Frontal cortex (tissue), 4 donors: ENCODE measurements around the gene CBFA2T2. TPM values are rescaled to one million over a fixed set of nuclear protein-coding genes. Genes with fewer than 3 reads are reported as not detected.
"Not testable (repeated sequence)": the region's sequence is repeated elsewhere in the genome, so short reads cannot be mapped to it uniquely, and the experiment has no call there.

Experiments
- DNase-seq, 2 donors: peaks; one replicate each; pipeline ENCODE4 v3.0.0; 2012; ENCODE audit warnings: low spot score in 2 of 2
- FAIRE-seq: peaks from 2 replicates; lab custom pipeline; 2012; peaks lifted over from hg19 to GRCh38; lab: Jason Lieb, UNC
- total RNA-seq: library from RNA; depleted of rRNA; stranded (reverse); fragments of >200 nt; gene quantifications from one replicate; pipeline ENCODE4 v1.2.3, GENCODE V29; 2014
- donor health status: control.
- donor health status: control.
- donor health status: control.

Gene CBFA2T2
- 24.9 TPM for total RNA-seq

- FAIRE-seq (no peak), DNase-seq (no peak)
Measured at GRCh38 chr20:33490023-33490933, at the start of gene CBFA2T2. CBFA2T2 (plus strand) TSS chr20:33490096; CDS start chr20:33490268, 172 bp downstream.

GRCh38 chr20:33440562-33440961 lies 49.3 kb upstream of the CBFA2T2 start:
- DNase-seq, FAIRE-seq: not testable (repeated sequence)

- DNase-seq: no peak
- FAIRE-seq: no peak
Measured at GRCh38 chr20:33441142-33441955, 48.5 kb upstream of the CBFA2T2 start.

GRCh38 chr20:33442136-33443005 lies 47.5 kb upstream of the CBFA2T2 start:
- FAIRE-seq (no peak), DNase-seq (peak in 1 of 2 donors; percentile 31)

GRCh38 chr20:33443006-33443511 lies 46.8 kb upstream of the CBFA2T2 start:
- FAIRE-seq: no peak

GRCh38 chr20:33443512-33444239 lies 46.2 kb upstream of the CBFA2T2 start, which contains the start of gene SNTA1:
SNTA1 (minus strand) TSS chr20:33443763; CDS start chr20:33443620, 143 bp downstream.
- peak; percentile 89 to 92 for DNase-seq
- no peak for FAIRE-seq

More at GRCh38 chr20:33443006-33443511, 46.8 kb upstream of the CBFA2T2 start:
- DNase-seq: peak in 1 of 2 donors; percentile 53

- FAIRE-seq (no peak), DNase-seq (no peak)
Measured at GRCh38 chr20:33444797-33445560, 44.9 kb upstream of the CBFA2T2 start.

GRCh38 chr20:33445881-33446625 lies 43.8 kb upstream of the CBFA2T2 start:
- DNase-seq (no peak), FAIRE-seq (no peak)

GRCh38 chr20:33450867-33451266 lies 39.0 kb upstream of the CBFA2T2 start:
- no peak for FAIRE-seq
- no peak for DNase-seq

GRCh38 chr20:33456916-33457642 lies 32.8 kb upstream of the CBFA2T2 start:
- FAIRE-seq: not testable (repeated sequence)
- DNase-seq: peak; percentile 53 to 75

GRCh38 chr20:33459599-33459998 lies 30.3 kb upstream of the CBFA2T2 start:
- no peak for FAIRE-seq
- DNase-seq: no peak

- no peak for DNase-seq
- FAIRE-seq: no peak
Measured at GRCh38 chr20:33460711-33461110, 29.2 kb upstream of the CBFA2T2 start.

GRCh38 chr20:33463332-33464101 lies 26.4 kb upstream of the CBFA2T2 start:
- FAIRE-seq: no peak

GRCh38 chr20:33464759-33465158 lies 25.1 kb upstream of the CBFA2T2 start:
- FAIRE-seq, DNase-seq: not testable (repeated sequence)

More at GRCh38 chr20:33463332-33464101, 26.4 kb upstream of the CBFA2T2 start:
- no peak for DNase-seq

- FAIRE-seq (no peak), DNase-seq (peak in 1 of 2 donors; percentile 57)
Measured at GRCh38 chr20:33465481-33466302, 24.2 kb upstream of the CBFA2T2 start.
